SU-DHL-6 (cell line): ENCODE data around the gene RBCK1.
"Not testable (repeated sequence)": the region's sequence is repeated elsewhere in the genome, so short reads cannot be mapped to it uniquely, and the experiment has no call there.

Experiments
- H2AFZ ChIP-seq: fragments of 200-600 bp; sonication (generic); 2 replicates; pipeline ENCODE4 v1.6.1; 2014; ENCODE audit warnings: low read depth, mild to moderate bottlenecking, moderate library complexity, mixed read lengths, antibody characterized with exemption, low read length; ENCODE audit not compliant: severe bottlenecking
- H3F3A ChIP-seq: fragments of 200-600 bp; shearing (Covaris generic); 2 replicates; pipeline ENCODE4 v1.6.0; 2016; ENCODE audit warnings: antibody characterized with exemption, mild to moderate bottlenecking; ENCODE audit not compliant: insufficient read depth
- H3K27ac ChIP-seq: fragments of 200-600 bp; sonication (generic); 2 replicates; pipeline ENCODE4 v1.5.1; 2016; ENCODE audit warnings: low read depth, mild to moderate bottlenecking, low read length, moderate library complexity, mixed read lengths
- H3K27me3 ChIP-seq: fragments of 200-600 bp; sonication (generic), shearing (Covaris generic); 2 replicates; pipeline ENCODE4 v1.6.0; 2014; ENCODE audit warnings: mild to moderate bottlenecking, low read length
- H3K36me3 ChIP-seq: fragments of 200-600 bp; sonication (generic); 2 replicates; pipeline ENCODE4 v1.6.1; 2014; ENCODE audit warnings: mild to moderate bottlenecking, low read length, mixed read lengths
- H3K4me2 ChIP-seq: fragments of 300-600, 200-600 bp; shearing (Covaris generic), sonication (generic); 2 replicates; pipeline ENCODE4 v1.6.0; 2014; ENCODE audit warnings: low read length, low read depth, mild to moderate bottlenecking; ENCODE audit not compliant: poor library complexity, severe bottlenecking
- H3K4me3 ChIP-seq: fragments of 200-600 bp; sonication (generic); 2 replicates; pipeline ENCODE4 v1.5.1; 2014; ENCODE audit warnings: antibody characterized with exemption, low read length, mild to moderate bottlenecking, mixed read lengths; ENCODE audit not compliant: insufficient read depth, poor library complexity, severe bottlenecking
- H3K79me2 ChIP-seq: fragments of 200-600 bp; sonication (generic); 2 replicates; pipeline ENCODE4 v1.6.1; 2014; ENCODE audit warnings: mild to moderate bottlenecking, low read length, moderate library complexity; ENCODE audit not compliant: insufficient read depth
- H3K9ac ChIP-seq: fragments of 200-600 bp; sonication (generic); 2 replicates; pipeline ENCODE4 v1.7.0; 2014; ENCODE audit warnings: mild to moderate bottlenecking, low read length
- H3K9me2 ChIP-seq: fragments of 200-600 bp; sonication (generic); replicated peaks from 2 replicates; pipeline ENCODE4 v1.6.1; 2014; ENCODE audit warnings: low read length; ENCODE audit not compliant: insufficient read depth
- H3K9me3 ChIP-seq: fragments of 200-600 bp; sonication (generic); 2 replicates; pipeline ENCODE4 v1.6.1; 2014; ENCODE audit warnings: low read length, mixed read lengths; ENCODE audit not compliant: insufficient read depth
- H4K20me1 ChIP-seq: fragments of 200-600 bp; sonication (generic); 2 replicates; pipeline ENCODE4 v1.6.1; 2014; ENCODE audit warnings: low read depth, mild to moderate bottlenecking, antibody characterized with exemption, low read length, moderate library complexity, mixed read lengths
- EZH2phosphoT487 ChIP-seq: fragments of 200-600 bp; sonication (generic), shearing (Covaris generic); conservative IDR thresholded peaks from 2 replicates; pipeline ENCODE4 v1.6.1; 2018; ENCODE audit warnings: mild to moderate bottlenecking, antibody characterized with exemption, low read length, moderate library complexity, mixed read lengths
- TF ChIP-seq, protein P1 (sequence below): fragments of 200-600 bp; sonication (generic); IDR thresholded peaks from one replicate; pipeline ENCODE4 v1.5.1; 2017; ENCODE audit warnings: antibody characterized with exemption, mild to moderate bottlenecking, low read length, moderate library complexity; ENCODE audit not compliant: insufficient read depth, poor library complexity, severe bottlenecking

Gene RBCK1

DNA sequence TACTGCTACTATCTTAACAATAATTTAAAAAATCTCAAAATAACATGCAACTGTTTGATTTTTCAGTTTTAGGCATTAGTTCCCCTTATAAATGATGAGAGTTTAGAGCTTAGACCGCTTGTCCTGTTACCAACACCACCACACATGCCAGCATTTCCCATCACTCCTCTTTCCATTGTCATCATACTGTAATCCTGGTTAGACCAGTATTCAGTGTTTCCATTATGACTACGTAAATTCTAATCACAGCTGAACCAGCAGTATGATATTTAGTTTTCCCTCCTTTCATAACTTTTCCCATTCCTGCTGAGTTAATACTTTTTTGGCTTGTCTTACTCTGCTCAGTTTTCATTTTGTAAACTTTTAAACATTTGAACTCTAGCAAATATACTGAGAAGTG lies 66.5 kb downstream of the RBCK1 start:
- 0 out of 2 replicates have a peak, but pooled peaks cover 4% of the 10 kb centered on the region for H3K9me3 ChIP-seq
- H3K36me3 ChIP-seq, result peaks cover 7% of the 10 kb centered on the region; the same call in 1 of the 2 replicates
- no peaks in the 10 kb centered on the region for H4K20me1 ChIP-seq
- no peaks in the 10 kb centered on the region for H3K79me2 ChIP-seq
- H3K4me2 ChIP-seq, result no peak overlapping the region
- no peak overlapping the region for H3K27ac ChIP-seq
- no peak overlapping the region for H3K9ac ChIP-seq
- no peak overlapping the region for H3K4me3 ChIP-seq
- no peaks in the 10 kb centered on the region for H3K9me2 ChIP-seq
- no peak overlapping the region for H2AFZ ChIP-seq
- no peak for TF ChIP-seq EZH2phosphoT487
- TF ChIP-seq, protein P1, sequence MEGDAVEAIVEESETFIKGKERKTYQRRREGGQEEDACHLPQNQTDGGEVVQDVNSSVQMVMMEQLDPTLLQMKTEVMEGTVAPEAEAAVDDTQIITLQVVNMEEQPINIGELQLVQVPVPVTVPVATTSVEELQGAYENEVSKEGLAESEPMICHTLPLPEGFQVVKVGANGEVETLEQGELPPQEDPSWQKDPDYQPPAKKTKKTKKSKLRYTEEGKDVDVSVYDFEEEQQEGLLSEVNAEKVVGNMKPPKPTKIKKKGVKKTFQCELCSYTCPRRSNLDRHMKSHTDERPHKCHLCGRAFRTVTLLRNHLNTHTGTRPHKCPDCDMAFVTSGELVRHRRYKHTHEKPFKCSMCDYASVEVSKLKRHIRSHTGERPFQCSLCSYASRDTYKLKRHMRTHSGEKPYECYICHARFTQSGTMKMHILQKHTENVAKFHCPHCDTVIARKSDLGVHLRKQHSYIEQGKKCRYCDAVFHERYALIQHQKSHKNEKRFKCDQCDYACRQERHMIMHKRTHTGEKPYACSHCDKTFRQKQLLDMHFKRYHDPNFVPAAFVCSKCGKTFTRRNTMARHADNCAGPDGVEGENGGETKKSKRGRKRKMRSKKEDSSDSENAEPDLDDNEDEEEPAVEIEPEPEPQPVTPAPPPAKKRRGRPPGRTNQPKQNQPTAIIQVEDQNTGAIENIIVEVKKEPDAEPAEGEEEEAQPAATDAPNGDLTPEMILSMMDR, result no peak
- H3F3A ChIP-seq, result peaks cover 6% of the 10 kb centered on the region; the same call in 1 of the 2 replicates
- H3K27me3 ChIP-seq, result no peaks in the 10 kb centered on the region

DNA sequence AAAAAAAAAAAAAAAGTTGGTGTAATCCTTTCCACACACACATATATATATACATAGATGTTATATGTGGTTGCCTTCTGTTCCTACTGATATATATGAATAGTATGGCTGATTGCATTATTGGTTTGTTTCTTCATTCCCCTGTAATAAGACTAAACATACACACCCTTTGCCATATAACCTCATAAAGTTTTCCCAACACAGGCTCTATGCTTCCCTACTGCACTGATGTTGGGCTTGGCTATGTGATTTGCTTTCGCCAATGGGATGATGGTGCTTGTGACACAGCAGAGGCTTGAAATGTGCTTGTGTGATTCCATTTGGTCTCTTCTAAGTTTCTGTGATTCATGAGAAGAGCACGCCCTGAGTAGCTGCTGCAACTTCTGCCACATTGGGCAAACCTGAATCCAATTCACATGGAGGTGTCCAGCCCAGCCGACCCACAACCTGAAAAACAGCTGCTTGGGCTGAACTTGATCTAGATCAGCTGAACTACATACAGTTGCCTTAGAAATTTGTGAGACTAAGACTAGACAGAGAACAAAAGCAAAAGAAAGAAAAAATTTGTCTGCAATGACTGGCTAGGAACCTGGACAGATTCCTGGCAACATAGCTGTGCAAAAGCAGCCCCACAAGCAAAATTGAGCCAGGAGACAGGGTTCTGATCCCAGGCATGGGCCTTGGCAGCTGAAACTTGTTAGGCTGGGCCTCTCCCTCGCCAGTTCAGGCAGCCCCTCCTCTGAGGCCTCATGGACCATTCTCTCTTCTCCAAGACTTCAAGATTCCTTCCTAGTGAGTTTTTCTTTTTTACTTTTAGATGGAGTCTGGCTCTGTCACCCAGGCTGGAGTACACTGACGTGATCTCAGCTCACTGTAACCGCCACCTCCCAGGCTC lies 67.6 kb downstream of the RBCK1 start:
- peaks cover 7% of the 10 kb centered on the region; the same call in 1 of the 2 replicates for H3K36me3 ChIP-seq
- H3K9me3 ChIP-seq, result no peaks in the 10 kb centered on the region

DNA sequence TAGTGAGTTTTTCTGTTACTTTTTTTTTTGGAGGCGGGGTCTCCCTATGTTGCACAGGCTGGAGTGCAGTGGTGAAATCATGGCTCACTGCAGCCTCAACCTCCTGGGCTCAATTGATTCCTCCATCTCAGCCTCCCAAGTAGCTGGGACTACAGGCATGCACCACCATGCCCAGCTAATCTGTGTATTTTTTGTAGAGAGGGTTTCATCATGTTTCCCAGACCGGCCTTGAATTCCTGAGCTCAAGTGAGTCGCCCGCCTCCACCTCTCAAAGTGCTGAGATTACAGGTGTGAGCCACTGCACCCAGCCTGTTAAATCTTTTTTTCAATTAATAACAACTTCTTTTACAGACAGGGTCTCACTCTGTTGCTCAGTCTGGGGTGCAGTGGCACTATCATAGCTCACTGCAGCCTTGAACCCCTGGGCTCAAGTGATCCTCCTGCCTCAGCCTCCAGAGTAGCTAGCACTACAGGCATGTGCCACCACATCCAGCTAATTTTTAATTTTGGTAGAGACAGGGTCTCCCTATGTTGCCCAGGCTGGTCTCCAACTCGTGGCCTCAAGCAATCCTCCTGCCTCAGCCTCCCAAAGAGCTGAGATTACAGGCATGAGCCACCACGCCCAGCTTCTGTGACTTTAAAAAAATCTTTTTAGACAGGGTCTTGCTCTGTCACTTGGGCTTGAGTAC lies 68.6 kb downstream of the RBCK1 start:
- not testable (repeated sequence) for H3K27me3 ChIP-seq, H3K4me2 ChIP-seq, H3K9ac ChIP-seq, H3K4me3 ChIP-seq, H3K36me3 ChIP-seq, H2AFZ ChIP-seq, H3K79me2 ChIP-seq, H3K9me3 ChIP-seq, H3K27ac ChIP-seq, H3K9me2 ChIP-seq, H4K20me1 ChIP-seq
- peaks cover 21% of the 10 kb centered on the region; the same call in 1 of the 2 replicates for H3F3A ChIP-seq

More for the DNA sequence above, 67.6 kb downstream of the RBCK1 start:
- no peaks in the 10 kb centered on the region for H4K20me1 ChIP-seq
- H3K4me3 ChIP-seq, result no peak overlapping the region
- no peak overlapping the region for H3K27ac ChIP-seq
- TF ChIP-seq EZH2phosphoT487, result no peak
- TF ChIP-seq, protein P1, result no peak
- no peak overlapping the region for H2AFZ ChIP-seq
- no peaks in the 10 kb centered on the region for H3K79me2 ChIP-seq
- no peak overlapping the region for H3K9ac ChIP-seq
- no peaks in the 10 kb centered on the region for H3K27me3 ChIP-seq
- H3F3A ChIP-seq, result peaks cover 12% of the 10 kb centered on the region; the same call in 1 of the 2 replicates
- H3K9me2 ChIP-seq, result no peaks in the 10 kb centered on the region
- H3K4me2 ChIP-seq, result no peak overlapping the region
